Mucosa of rectum (tissue), 2 donors: ENCODE measurements around the gene MAPK8IP1.
"Not testable (repeated sequence)": the region's sequence is repeated elsewhere in the genome, so short reads cannot be mapped to it uniquely, and the experiment has no call there.

Experiments used
- H3K27ac ChIP-seq, 2 donors: one replicate each; pipeline ENCODE4 v1.7.0; 2013; ENCODE audit warnings: inconsistent platforms in 2 of 2, low read depth in 2 of 2, low read length in 2 of 2
- H3K27me3 ChIP-seq, 2 donors: one replicate each; pipeline ENCODE4 v1.7.0; 2013; ENCODE audit warnings: low read length in 2 of 2; ENCODE audit not compliant: control insufficient read depth in 2 of 2, insufficient read depth in 2 of 2
- H3K36me3 ChIP-seq, 2 donors: one replicate each; pipeline ENCODE4 v1.7.0; 2013; ENCODE audit warnings: low read length in 2 of 2; ENCODE audit not compliant: control insufficient read depth in 2 of 2, insufficient read depth in 2 of 2
- H3K4me1 ChIP-seq, 2 donors: one replicate each; pipeline ENCODE4 v1.7.0; 2013; ENCODE audit warnings: low read length in 2 of 2, mild to moderate bottlenecking in 1 of 2; ENCODE audit not compliant: control insufficient read depth in 2 of 2, insufficient read depth in 2 of 2
- H3K4me3 ChIP-seq, 2 donors: one replicate each; pipeline ENCODE4 v1.7.0; 2013; ENCODE audit warnings: low read length in 2 of 2
- H3K9ac ChIP-seq, 2 donors: one replicate each; pipeline ENCODE4 v1.7.0; 2013; ENCODE audit warnings: low read length in 2 of 2, low read depth in 1 of 2, mild to moderate bottlenecking in 1 of 2
- H3K9me3 ChIP-seq, 2 donors: one replicate each; pipeline ENCODE4 v1.7.0; 2013; ENCODE audit warnings: low read length in 2 of 2; ENCODE audit not compliant: control insufficient read depth in 2 of 2
- donor health status: healthy.
- donor health status: Normal muscosa, but diverticular disease.

The MAPK8IP1 gene

DNA sequence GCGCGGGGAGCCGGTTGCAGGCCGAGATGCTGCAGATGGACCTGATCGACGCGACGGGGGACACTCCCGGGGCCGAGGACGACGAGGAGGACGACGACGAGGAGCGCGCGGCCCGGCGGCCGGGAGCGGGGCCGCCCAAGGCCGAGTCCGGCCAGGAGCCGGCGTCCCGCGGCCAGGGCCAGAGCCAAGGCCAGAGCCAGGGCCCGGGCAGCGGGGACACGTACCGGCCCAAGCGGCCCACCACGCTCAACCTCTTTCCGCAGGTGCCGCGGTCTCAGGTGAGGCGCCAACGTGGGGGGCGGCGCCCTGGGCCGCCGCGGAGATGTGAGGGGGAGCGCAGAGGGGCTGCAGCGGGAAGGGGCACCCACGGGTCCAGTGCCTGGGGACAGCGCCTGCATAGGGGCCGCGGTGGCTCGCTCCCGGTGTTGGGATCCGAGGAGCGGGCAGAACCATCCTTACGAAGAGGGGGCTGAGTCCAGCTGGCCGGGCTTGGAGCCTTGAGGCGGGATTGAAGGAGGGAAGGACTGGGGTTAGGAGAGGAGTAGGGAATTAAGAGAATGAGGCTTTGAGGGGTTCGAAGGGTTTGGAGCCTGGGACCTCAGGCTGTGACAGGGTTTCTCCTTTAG, 14.8 kb downstream of the MAPK8IP1 start:
- not testable (repeated sequence) for H3K9me3 ChIP-seq, H3K4me1 ChIP-seq, H3K9ac ChIP-seq, H3K36me3 ChIP-seq, H3K27ac ChIP-seq
- Histone ChIP-seq H3K27me3 (peaks cover 7 to 27% of the 10 kb centered on the region in 2 donors), H3K4me3 (peak overlapping the region; percentile 20 to 30)

DNA sequence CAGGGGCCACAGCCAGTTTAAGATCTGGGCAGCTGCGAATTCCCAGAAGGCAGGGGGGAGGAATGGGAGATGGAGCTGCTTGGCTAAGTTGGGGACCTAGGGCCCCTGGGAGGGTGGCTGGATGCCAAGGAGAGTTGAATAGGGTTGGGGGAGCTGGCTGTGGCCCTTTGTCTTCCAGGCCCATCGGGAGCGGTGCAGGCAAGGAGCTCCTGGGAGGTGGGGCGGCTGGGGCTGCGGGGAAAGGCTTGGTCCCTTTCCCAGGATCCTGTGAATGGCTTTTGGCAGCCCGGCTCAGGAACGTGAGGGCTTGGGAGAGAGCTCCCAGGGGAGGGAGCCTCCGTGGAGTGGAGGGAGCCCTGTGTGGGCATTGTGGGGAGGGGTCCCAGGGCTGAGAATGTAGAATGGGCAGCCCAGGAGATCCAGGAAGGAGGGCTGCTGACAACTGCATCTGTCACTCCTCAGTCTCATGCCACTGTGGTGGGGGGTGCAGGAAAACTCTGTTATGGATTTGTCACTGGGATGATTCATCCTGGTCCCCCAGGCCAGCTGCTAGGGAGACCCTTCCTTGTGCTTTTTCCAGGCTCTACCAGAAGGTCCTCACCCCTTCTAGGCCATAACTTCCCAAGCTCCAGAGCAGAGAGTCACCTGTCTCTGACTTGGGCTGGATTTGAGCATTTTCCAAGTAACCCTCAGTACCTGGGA, 15.6 kb downstream of the MAPK8IP1 start:
- no peak overlapping the region for H3K9ac ChIP-seq
- H3K9me3 ChIP-seq, result no peaks in the 10 kb centered on the region
- H3K36me3 ChIP-seq, result no peaks in the 10 kb centered on the region
- peaks cover 7 to 27% of the 10 kb centered on the region in 2 donors for H3K27me3 ChIP-seq
- H3K4me3 ChIP-seq, result peak overlapping the region; percentile 20 to 30
- H3K4me1 ChIP-seq, result peaks cover 5 to 12% of the 10 kb centered on the region in 2 donors
- H3K27ac ChIP-seq, result no peak overlapping the region

DNA sequence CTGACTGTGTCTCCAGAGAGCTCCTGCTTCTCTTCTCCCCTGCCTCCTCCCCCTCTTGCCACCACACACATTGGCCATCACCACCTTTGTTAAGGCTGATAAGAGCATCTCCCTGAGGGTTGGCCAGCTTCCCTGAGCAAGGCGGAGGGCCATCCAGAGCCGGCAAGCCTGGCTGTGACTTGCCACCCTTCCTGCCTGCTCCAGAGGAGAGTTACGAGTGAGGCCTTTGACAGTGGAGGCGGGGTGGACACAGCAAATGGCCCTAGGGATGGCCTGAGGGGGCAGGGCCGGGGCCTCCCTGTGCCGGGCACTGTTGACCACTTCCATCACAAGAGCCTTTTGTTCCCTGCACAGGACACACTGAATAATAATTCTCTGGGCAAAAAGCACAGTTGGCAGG, 16.2 kb downstream of the MAPK8IP1 start:
- Histone ChIP-seq H3K9me3 (no peaks in the 10 kb centered on the region), H3K27me3 (peaks cover 7 to 27% of the 10 kb centered on the region in 2 donors), H3K4me1 (peaks cover 6 to 18% of the 10 kb centered on the region in 2 donors), H3K9ac (no peak overlapping the region), H3K27ac (no peak overlapping the region), H3K4me3 (no peak overlapping the region), H3K36me3 (no peaks in the 10 kb centered on the region)

DNA sequence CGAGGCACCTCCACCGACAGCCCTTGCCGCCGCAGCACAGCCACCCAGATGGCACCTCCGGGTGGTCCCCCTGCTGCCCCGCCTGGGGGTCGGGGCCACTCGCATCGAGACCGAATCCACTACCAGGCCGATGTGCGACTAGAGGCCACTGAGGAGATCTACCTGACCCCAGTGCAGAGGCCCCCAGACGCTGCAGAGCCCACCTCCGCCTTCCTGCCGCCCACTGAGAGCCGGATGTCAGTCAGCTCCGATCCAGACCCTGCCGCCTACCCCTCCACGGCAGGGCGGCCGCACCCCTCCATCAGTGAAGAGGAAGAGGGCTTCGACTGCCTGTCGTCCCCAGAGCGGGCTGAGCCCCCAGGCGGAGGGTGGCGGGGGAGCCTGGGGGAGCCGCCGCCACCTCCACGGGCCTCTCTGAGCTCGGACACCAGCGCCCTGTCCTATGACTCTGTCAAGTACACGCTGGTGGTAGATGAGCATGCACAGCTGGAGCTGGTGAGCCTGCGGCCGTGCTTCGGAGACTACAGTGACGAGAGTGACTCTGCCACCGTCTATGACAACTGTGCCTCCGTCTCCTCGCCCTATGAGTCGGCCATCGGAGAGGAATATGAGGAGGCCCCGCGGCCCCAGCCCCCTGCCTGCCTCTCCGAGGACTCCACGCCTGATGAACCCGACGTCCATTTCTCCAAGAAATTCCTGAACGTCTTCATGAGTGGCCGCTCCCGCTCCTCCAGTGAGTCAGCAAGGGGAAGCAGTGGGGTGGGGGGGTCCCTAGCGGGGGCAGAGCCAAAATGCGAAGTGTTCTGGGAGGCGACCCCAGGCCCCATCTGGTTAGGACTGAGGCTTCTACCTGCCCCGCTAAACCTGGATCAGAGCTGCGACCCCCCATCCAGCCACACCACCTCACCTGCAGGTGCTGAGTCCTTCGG, 17.3 kb downstream of the MAPK8IP1 start:
- no peak overlapping the region for H3K9ac ChIP-seq
- H3K27me3 ChIP-seq, result peaks cover 7 to 24% of the 10 kb centered on the region in 2 donors
- H3K9me3 ChIP-seq, result no peaks in the 10 kb centered on the region

DNA sequence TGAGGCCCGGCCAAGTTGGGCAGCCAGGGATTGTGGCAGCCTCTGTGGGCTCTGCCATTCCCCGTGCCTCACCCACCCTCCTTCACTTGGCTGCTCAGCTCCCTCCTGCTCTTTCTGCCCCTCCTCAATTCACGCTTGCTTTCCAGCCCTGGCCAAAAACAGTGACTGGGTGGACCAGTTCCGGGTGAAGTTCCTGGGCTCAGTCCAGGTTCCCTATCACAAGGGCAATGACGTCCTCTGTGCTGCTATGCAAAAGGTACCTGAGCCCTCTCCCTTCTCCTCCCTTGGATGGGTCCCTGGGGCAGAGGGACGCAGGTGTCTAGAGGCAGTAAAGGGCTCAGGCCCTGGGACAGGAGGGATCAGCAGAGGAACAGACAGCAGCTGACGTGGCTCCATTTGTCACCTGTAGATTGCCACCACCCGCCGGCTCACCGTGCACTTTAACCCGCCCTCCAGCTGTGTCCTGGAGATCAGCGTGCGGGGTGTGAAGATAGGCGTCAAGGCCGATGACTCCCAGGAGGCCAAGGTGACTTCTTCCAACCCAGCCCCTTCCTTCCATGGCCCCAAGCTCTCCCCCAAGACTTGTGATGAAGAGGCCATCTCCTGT, 19.0 kb downstream of the MAPK8IP1 start:
- Histone ChIP-seq H3K9me3 (no peaks in the 10 kb centered on the region), H3K27ac (peak overlapping the region in 1 of 2 donors; percentile 34), H3K9ac (no peak overlapping the region), H3K4me1 (peaks cover 2 to 17% of the 10 kb centered on the region in 2 donors), H3K4me3 (no peak overlapping the region), H3K36me3 (peaks cover 0 to 3% of the 10 kb centered on the region in 2 donors), H3K27me3 (peaks cover 4 to 12% of the 10 kb centered on the region in 2 donors)

More for the DNA sequence above, 17.3 kb downstream of the MAPK8IP1 start:
- H3K4me1 ChIP-seq, result peaks cover 6 to 23% of the 10 kb centered on the region in 2 donors
- no peak overlapping the region for H3K27ac ChIP-seq
- H3K36me3 ChIP-seq, result no peaks in the 10 kb centered on the region
- H3K4me3 ChIP-seq, result no peak overlapping the region

DNA sequence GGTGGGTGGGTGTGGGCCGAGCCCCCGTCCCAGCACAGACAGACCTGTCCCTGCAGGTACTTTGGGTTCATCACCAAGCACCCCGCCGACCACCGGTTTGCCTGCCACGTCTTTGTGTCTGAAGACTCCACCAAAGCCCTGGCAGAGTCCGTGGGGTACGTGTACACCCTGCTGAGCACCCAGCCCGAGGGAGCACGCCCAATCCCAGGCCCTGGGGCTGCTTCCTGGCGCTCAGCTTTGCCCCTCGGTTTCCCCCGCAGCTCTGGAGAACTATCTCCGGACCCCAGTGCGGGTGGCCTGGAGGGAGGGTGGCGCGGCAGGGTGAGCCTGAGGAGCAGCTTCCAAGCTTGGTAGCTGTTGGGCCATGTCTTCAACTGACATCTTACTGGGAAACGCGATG, 19.6 kb downstream of the MAPK8IP1 start:
- Histone ChIP-seq H3K27ac (peak overlapping the region in 1 of 2 donors; percentile 34), H3K4me3 (no peak overlapping the region), H3K36me3 (peaks cover 3 to 4% of the 10 kb centered on the region in 2 donors), H3K9me3 (no peaks in the 10 kb centered on the region), H3K9ac (no peak overlapping the region), H3K4me1 (peaks cover 2 to 16% of the 10 kb centered on the region in 2 donors), H3K27me3 (peaks cover 4 to 11% of the 10 kb centered on the region in 2 donors)

DNA sequence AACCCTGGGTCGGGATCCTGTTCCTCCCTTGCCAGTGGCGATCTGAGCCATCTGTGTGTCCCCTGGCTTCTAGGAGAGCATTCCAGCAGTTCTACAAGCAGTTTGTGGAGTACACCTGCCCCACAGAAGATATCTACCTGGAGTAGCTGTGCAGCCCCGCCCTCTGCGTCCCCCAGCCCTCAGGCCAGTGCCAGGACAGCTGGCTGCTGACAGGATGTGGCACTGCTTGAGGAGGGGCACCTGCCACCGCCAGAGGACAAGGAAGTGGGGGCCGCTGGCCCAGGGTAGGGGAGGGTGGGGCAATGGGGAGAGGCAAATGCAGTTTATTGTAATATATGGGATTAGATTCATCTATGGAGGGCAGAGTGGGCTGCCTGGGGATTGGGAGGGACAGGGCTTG, 20.1 kb downstream of the MAPK8IP1 start:
- H3K9ac ChIP-seq, H3K27me3 ChIP-seq, H3K36me3 ChIP-seq, H3K9me3 ChIP-seq, H3K4me3 ChIP-seq, H3K27ac ChIP-seq: not testable (repeated sequence)
- H3K4me1 ChIP-seq, result peaks cover 2 to 14% of the 10 kb centered on the region in 2 donors

DNA sequence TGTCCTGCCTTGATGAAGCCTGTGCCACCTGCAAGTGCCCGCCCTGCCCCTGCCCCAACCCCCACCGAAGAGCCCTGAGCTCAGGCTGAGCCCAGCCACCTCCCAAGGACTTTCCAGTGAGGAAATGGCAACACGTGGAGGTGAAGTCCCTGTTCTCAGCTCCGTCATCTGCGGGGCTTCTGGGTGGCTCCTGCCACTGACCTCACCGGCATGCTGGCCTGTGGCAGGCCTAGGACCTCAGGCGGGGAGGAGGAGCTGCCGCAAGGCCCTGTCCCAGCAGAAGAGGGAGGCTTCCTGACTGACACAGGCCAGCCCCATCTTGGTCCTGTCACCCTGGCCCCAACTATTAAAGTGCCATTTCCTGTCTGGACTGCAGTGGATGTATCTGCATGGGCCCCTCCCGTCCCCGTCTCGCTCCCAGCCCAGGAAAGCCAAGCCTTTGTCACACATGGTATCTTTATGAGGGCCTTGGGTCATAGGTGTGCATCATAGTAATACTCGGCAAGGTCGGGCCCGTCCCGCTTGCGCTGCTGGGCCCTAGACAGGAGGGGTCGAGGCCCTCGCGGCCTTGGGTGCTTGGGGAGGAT, 20.7 kb downstream of the MAPK8IP1 start:
- peaks cover 2 to 13% of the 10 kb centered on the region in 2 donors for H3K4me1 ChIP-seq
- no peaks in the 10 kb centered on the region for H3K9me3 ChIP-seq
- H3K9ac ChIP-seq, result peak overlapping the region in 1 of 2 donors; percentile 28
- H3K27ac ChIP-seq, result peak overlapping the region in 1 of 2 donors; percentile 11
- H3K4me3 ChIP-seq, result no peak overlapping the region
- peaks cover 10 to 14% of the 10 kb centered on the region in 2 donors for H3K36me3 ChIP-seq
- H3K27me3 ChIP-seq, result peaks cover 0 to 3% of the 10 kb centered on the region in 2 donors

DNA sequence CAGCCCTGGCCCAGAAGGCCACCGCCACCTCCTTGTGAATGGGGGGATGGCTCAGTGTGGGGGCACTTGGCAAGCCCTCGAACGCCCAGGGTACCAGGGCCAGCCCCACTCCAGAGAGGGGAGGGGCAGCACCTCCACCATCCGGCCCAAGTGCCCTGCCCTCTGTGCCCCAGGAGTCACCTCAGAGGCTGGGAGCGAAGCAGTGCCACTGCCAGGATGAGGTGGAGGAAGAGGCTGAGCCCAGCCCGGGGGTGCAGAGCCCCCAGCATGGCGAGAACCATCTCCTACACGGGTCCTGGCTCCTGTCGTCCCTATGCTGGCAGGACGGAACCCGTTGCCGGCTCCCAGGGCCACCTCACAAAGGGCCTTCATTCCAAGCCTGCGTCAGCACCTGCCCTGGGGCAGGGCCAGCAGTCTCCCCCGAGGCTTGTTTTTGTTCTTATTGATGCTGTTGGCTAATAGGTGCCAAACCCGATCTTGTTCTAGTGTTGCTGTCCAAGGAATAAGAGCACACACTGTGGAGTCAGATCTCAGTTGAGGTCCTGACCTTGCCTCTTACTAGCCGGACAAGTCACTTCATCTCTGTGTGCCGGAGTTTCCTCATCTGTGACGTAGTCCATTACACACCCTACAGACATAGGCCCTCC, 21.6 kb downstream of the MAPK8IP1 start, which contains the start of gene FREY1:
FREY1 (minus strand) TSS at position 307 of the 647 bp plus-strand sequence; CDS start at position 281, 26 bp downstream.
- peak within 1 kb of the TSS in 1 of 2 donors; percentile 28 for H3K9ac ChIP-seq
- H3K27me3 ChIP-seq, result no peaks in the 10 kb centered on the region
- no peaks in the 10 kb centered on the region for H3K9me3 ChIP-seq
- peaks cover 2 to 13% of the 10 kb centered on the region in 2 donors for H3K4me1 ChIP-seq
- peaks cover 13 to 18% of the 10 kb centered on the region in 2 donors for H3K36me3 ChIP-seq
- H3K27ac ChIP-seq, result peak within 1 kb of the TSS in 1 of 2 donors; percentile 11
- no peak within 1 kb of the TSS for H3K4me3 ChIP-seq
